Smooth muscle cell (in vitro differentiated cells): ENCODE data around the gene BUD13. TPM values are rescaled to one million over a fixed set of nuclear protein-coding genes. Genes with fewer than 3 reads are reported as not detected.
A peak's percentile ranks its signal among the peaks of the same experiment; 100 is the strongest.

ENCODE experiments used
- DNase-seq: peaks from one replicate; lab custom pipeline; 2025; ENCODE audit not compliant: unreplicated experiment; lab: John Stamatoyannopoulos, UW
- H2AFZ ChIP-seq: fragments of 200-600 bp; sonication (generic); 2 replicates; pipeline ENCODE4 v1.6.0; 2016; ENCODE audit warnings: antibody characterized with exemption, low read depth, mild to moderate bottlenecking
- H3F3A ChIP-seq: fragments of 200-600 bp; sonication (generic); 2 replicates; pipeline ENCODE4 v1.6.0; 2017; ENCODE audit warnings: antibody characterized with exemption, low read depth
- H3K27ac ChIP-seq: fragments of 200-600 bp; sonication (generic); 2 replicates; pipeline ENCODE4 v1.5.1; 2016; ENCODE audit warnings: low read depth, mild to moderate bottlenecking
- H3K27me3 ChIP-seq: fragments of 200-600 bp; sonication (generic); 2 replicates; pipeline ENCODE4 v1.6.1; 2016; ENCODE audit warnings: low read depth, mild to moderate bottlenecking
- H3K36me3 ChIP-seq: fragments of 200-600 bp; sonication (generic); 2 replicates; pipeline ENCODE4 v1.5.1; 2016; ENCODE audit warnings: low read depth
- H3K4me1 ChIP-seq: fragments of 200-600 bp; sonication (generic); 2 replicates; pipeline ENCODE4 v1.5.1; 2016; ENCODE audit warnings: low read depth
- H3K4me2 ChIP-seq: fragments of 200-600 bp; sonication (generic); 2 replicates; pipeline ENCODE4 v1.6.0; 2016; ENCODE audit warnings: mild to moderate bottlenecking
- H3K4me3 ChIP-seq: fragments of 200-600 bp; sonication (generic); 2 replicates; pipeline ENCODE4 v1.5.1; 2016; ENCODE audit warnings: mild to moderate bottlenecking
- H3K79me2 ChIP-seq: fragments of 200-600 bp; sonication (generic); 2 replicates; pipeline ENCODE4 v1.6.0; 2016; ENCODE audit warnings: low read depth, mild to moderate bottlenecking
- H3K9ac ChIP-seq: fragments of 200-600 bp; sonication (generic); 2 replicates; pipeline ENCODE4 v1.6.0; 2016; ENCODE audit warnings: low read depth
- H3K9me3 ChIP-seq: fragments of 200-600 bp; sonication (generic); replicated peaks from 2 replicates; pipeline ENCODE4 v1.5.1; 2016; ENCODE audit warnings: low read depth
- H4K20me1 ChIP-seq: fragments of 200-600 bp; sonication (generic); 2 replicates; pipeline ENCODE4 v1.6.0; 2016; ENCODE audit warnings: low read depth
- WGBS: methylation state at CpG from one replicate; pipeline ENCODE4 v1.1.7; 2016; ENCODE audit warnings: low lambda C conversion rate; 5-methylcytosine and 5-hydroxymethylcytosine counted together
- polyA plus RNA-seq: library from polyadenylated mRNA; unstranded; fragments of >200 nt; fragmentation: Nextera tagmentation; extraction: Ambion mirVana; gene quantifications from 2 replicates; pipeline ENCODE4 v1.2.1, GENCODE V29; 2016
- total RNA-seq: library from RNA; depleted of rRNA; stranded (reverse); fragments of >200 nt; gene quantifications from 2 replicates; pipeline ENCODE4 v1.2.3, GENCODE V29; 2014
- TF ChIP-seq, protein P1 (sequence below): fragments of 200-600 bp; sonication (generic); IDR thresholded peaks from 2 replicates; pipeline ENCODE4 v1.5.1; 2017; ENCODE audit warnings: borderline replicate concordance, mild to moderate bottlenecking, antibody characterized with exemption; ENCODE audit not compliant: insufficient read depth, poor library complexity, severe bottlenecking

Gene BUD13
- total and polyA plus RNA-seq, 2 experiments from 2014 or later: 10.9 to 13.4 TPM

DNA sequence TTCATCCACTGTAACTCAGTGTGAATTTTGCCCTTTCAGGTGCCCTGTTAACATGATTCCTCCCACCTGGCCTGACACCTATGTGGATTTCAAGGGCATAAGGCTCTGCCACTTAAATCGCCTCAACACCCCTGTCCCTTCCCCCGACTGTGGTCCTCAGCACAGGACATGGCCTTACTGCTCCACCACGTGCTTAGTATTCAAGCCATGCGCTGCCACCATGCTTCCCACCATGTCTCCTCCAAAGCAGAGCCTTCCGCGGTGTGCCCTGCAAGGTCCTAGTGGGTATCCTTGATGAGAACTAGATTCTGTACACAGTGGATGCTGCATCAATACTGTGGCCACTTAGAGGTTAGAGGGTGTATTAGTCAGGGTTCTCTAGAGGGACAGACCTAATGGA, 51.9 kb downstream of the BUD13 start:
- no peaks in the 10 kb centered on the region for H3K36me3 ChIP-seq
- WGBS: 97% methylated on average over 6 of the region's 6 CpGs
- no peaks in the 10 kb centered on the region for H3K9me3 ChIP-seq
- TF ChIP-seq, protein P1, sequence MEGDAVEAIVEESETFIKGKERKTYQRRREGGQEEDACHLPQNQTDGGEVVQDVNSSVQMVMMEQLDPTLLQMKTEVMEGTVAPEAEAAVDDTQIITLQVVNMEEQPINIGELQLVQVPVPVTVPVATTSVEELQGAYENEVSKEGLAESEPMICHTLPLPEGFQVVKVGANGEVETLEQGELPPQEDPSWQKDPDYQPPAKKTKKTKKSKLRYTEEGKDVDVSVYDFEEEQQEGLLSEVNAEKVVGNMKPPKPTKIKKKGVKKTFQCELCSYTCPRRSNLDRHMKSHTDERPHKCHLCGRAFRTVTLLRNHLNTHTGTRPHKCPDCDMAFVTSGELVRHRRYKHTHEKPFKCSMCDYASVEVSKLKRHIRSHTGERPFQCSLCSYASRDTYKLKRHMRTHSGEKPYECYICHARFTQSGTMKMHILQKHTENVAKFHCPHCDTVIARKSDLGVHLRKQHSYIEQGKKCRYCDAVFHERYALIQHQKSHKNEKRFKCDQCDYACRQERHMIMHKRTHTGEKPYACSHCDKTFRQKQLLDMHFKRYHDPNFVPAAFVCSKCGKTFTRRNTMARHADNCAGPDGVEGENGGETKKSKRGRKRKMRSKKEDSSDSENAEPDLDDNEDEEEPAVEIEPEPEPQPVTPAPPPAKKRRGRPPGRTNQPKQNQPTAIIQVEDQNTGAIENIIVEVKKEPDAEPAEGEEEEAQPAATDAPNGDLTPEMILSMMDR: no peak
- peaks cover 10% of the 10 kb centered on the region for H3K27me3 ChIP-seq
- no peak overlapping the region for H3K27ac ChIP-seq
- no peak for DNase-seq
- no peak overlapping the region for H3K9ac ChIP-seq
- no peak overlapping the region for H2AFZ ChIP-seq
- H3F3A ChIP-seq: no peaks in the 10 kb centered on the region
- H3K4me1 ChIP-seq: no peaks in the 10 kb centered on the region
- H4K20me1 ChIP-seq: no peaks in the 10 kb centered on the region
- no peak overlapping the region for H3K4me3 ChIP-seq
- no peak overlapping the region for H3K4me2 ChIP-seq
- H3K79me2 ChIP-seq: no peaks in the 10 kb centered on the region

DNA sequence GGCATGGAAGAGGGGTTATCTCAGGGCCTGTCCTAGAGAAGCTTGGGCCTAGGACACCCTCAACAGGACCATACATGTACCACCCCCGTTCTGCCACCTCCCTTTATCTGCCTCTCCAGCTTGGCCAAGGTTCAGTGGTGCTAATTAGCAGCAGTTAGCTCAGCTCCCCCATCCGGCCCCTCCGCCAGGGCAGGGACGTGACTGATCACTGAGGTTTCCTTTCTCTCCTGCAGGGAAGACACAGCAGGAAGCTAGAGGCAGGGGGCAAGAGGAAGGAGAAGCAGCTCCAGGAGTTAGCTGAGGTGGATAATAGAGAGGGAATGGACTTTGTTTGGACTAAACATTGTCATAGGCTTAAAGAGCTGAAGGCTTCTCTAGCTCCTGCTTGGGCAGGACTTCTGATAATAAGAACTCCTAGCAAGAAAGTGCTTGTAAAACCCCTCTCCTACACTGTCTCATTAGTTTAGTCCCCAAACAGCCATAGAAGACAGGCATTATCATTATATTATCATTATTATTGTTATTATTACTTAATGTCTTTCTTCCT, 53.8 kb downstream of the BUD13 start:
- Histone ChIP-seq H4K20me1 (no peaks in the 10 kb centered on the region), H3K27ac (no peak overlapping the region), H3K4me1 (no peaks in the 10 kb centered on the region), H3K79me2 (no peaks in the 10 kb centered on the region), H3K9ac (no peak overlapping the region), H3K36me3 (no peaks in the 10 kb centered on the region), H3K9me3 (no peaks in the 10 kb centered on the region), H3K4me3 (no peak overlapping the region), H2AFZ (no peak overlapping the region), H3K4me2 (no peak overlapping the region), H3K27me3 (no peaks in the 10 kb centered on the region), H3F3A (no peaks in the 10 kb centered on the region)
- TF ChIP-seq, protein P1: no peak
- WGBS: 79% methylated on average over 4 of the region's 4 CpGs
- DNase-seq: no peak

DNA sequence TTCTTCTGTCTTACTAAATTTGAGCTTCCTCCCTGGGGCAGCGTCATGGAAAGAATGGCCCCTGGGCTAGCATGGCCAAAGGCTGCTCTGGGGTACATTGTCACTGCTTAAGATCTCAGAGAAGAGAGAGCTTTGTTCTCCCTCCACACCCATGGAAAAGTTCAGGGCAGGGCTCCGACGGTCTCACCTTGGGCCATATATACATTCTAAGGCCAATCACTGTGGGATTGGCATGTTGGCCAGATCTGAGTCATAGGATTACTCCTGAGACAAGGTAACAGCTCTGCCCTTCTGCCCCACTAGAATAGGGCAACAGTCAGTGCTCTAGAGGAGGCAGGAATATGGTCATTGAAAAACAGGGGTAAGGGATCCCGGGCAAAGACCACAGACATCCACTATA, 56.2 kb downstream of the BUD13 start:
- no peak overlapping the region for H3K4me3 ChIP-seq
- WGBS: 98% methylated on average over 4 of the region's 4 CpGs
- TF ChIP-seq, protein P1: no peak

DNA sequence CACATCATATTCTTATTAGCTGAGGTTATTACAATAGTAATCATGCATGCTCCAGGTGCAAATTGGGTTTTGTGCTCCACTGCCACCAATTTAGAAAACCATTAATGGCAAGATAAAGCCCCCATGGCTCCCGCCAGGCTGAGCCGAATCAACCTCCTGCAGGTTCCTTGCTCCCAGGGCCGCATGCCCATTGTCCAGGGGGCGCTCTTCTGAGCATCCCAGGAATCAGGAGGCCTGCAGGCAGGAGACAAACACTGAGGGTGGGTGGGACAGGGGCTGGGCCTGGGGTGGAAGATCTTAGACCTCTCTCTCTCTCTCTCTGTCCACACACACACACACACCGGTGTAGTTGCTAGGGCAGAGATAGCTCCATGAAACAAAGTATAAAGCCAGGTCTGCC, 57.4 kb downstream of the BUD13 start:
- Histone ChIP-seq H3F3A (no peaks in the 10 kb centered on the region), H2AFZ (no peak overlapping the region), H4K20me1 (no peaks in the 10 kb centered on the region), H3K4me2 (no peak overlapping the region), H3K36me3 (no peaks in the 10 kb centered on the region), H3K9ac (no peak overlapping the region), H3K4me3 (no peak overlapping the region), H3K9me3 (no peaks in the 10 kb centered on the region), H3K79me2 (no peaks in the 10 kb centered on the region), H3K27ac (no peak overlapping the region), H3K4me1 (no peaks in the 10 kb centered on the region), H3K27me3 (no peaks in the 10 kb centered on the region)
- DNase-seq: no peak
- 89% methylated on average over 5 of the region's 5 CpGs for WGBS
- TF ChIP-seq, protein P1: peak; percentile 14

More for the DNA sequence above, 56.2 kb downstream of the BUD13 start:
- Histone ChIP-seq H3K4me1 (no peaks in the 10 kb centered on the region), H3K36me3 (no peaks in the 10 kb centered on the region), H3K9me3 (no peaks in the 10 kb centered on the region), H3K27ac (no peak overlapping the region), H2AFZ (no peak overlapping the region), H3K79me2 (no peaks in the 10 kb centered on the region), H3K4me2 (no peak overlapping the region), H3K9ac (no peak overlapping the region), H3K27me3 (no peaks in the 10 kb centered on the region), H4K20me1 (no peaks in the 10 kb centered on the region), H3F3A (no peaks in the 10 kb centered on the region)
- no peak for DNase-seq
